Breast epithelium (tissue), 3 donors: ENCODE data around the gene PDCD4.

Experiments used
- CTCF ChIP-seq, 3 donors: fragments of 450-650 bp; IDR thresholded peaks; one replicate each; pipeline ENCODE4 v1.5.1; 2016 to 2017; ENCODE audit warnings: antibody characterized with exemption in 3 of 3, mild to moderate bottlenecking in 3 of 3, moderate library complexity in 3 of 3
- POLR2AphosphoS5 ChIP-seq, 3 donors: sonication (generic); formaldehyde crosslinking; IDR thresholded peaks; one replicate each; pipeline ENCODE4 v1.6.1; 2017; ENCODE audit warnings: antibody characterized with exemption in 3 of 3

DNA sequence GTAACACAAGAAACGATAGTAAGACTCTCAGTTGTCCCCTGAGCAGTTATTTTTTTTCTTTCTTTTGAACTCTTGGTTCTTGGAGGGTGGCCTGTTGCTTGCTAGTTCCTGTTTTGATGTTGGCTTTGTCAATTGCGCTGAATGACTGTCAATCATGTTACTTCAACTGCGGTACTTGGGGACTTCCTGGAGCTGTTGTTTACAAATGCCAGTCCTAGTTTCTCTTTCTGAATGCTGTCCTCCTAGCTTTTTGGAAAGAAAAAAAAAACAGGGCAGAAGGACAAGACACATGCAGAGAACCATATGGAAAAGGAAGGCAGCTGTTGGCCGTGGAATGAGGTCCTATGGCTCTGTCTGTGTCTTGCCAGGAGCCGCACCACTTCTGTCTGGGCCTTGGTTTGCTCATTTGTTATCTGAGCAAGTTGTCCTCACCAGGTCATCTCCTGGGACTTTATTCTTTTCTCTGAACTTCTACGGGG is 7.0 kb upstream of the PDCD4 start:
- TF ChIP-seq CTCF (IDR thresholded peaks at IDR 0.05), result no peak
- TF ChIP-seq POLR2AphosphoS5 (IDR thresholded peaks at IDR 0.05), result no peak
